ENCODE results near the gene TTLL4. TPM values are rescaled to one million over a fixed set of nuclear protein-coding genes. Genes with fewer than 3 reads are reported as not detected.
A peak's percentile ranks its signal among the peaks of the same experiment; 100 is the strongest.

Gene TTLL4
- 19.8 TPM for polyA plus RNA-seq (2013, experiment 1 of 2)
- polyA plus RNA-seq (2013, experiment 2 of 2), result 20.5 TPM

DNA sequence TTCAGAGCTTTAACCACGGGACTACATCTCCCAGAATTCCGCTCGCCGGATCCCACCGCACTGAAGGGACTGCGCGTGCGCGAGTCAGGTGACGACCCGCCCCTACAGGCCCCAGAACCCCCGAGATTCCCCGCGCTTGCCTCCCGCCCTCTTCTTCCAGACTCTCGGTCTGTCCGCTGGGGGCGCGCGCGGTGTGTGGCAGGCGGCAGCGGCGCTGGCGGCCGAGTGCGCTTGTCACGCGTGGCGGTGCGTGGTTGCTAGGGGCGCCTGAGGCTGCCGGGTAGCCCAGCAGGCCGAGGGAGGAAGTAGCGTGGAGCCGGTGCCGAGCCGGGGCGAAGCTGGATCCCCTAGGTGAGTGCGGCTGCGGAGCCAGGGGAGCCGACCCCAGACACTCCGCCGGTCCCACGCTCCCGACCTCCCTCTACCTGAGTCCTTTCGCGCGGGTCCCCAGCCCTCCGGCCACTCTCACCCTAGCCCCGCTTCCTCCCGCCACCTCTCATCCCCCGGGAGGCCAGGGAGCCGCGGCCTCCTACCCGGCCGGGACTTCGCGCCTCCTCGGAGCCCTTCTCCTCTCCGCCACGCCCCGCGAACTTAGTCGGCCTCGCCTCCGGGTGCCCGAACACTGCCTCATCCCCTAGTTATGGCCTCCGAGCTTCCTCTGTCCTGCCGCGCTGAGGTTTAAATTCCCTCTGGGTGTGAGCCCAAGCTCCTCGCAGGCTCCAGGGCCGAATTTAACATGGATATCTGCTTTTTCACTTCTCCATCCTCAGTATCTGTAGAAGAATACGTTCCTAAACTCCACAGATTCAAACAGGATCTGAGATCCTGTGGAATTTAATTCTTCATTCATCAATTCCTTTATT, at the start of gene TTLL4:
Gene TTLL4 (plus strand): TSS at position 149 of the 863 bp plus-strand sequence. CDS start 26,842 bp downstream, outside the sequence.
- peak within 1 kb of the TSS; percentile 94 for H4K8ac ChIP-seq (ENCODE audit: low read length)
- H2AFZ ChIP-seq (ENCODE audit: low read depth, low read length), result peak within 1 kb of the TSS; percentile 93
- under 1% methylated on average over 67 of the region's 74 CpGs for WGBS
- no peaks in the 10 kb centered on the region for H3K9me3 ChIP-seq (ENCODE audit: control insufficient read depth, low read length)
- H3K36me3 ChIP-seq (ENCODE audit: control insufficient read depth in 1 of 2, insufficient read depth in 2 of 2, low read depth in 1 of 2, low read length in 2 of 2), result peaks cover 0 to 2% of the 10 kb centered on the region in 2 experiments
- H3K27ac ChIP-seq (ENCODE audit: low read length, poor library complexity, severe bottlenecking), result peak within 1 kb of the TSS; percentile 85
- peak within 1 kb of the TSS; percentile 54 for H2AK5ac ChIP-seq (ENCODE audit: low read length, severe bottlenecking)
- peak within 1 kb of the TSS; percentile 69 for H2BK15ac ChIP-seq (ENCODE audit: low read depth, poor library complexity, severe bottlenecking)
- peaks cover 7% of the 10 kb centered on the region for H3K79me1 ChIP-seq (replicated peaks; ENCODE audit: low read length, poor library complexity, severe bottlenecking)
- H3K14ac ChIP-seq (ENCODE audit: low read length in 2 of 2), result peak within 1 kb of the TSS; percentile 91 to 97
- peaks cover 6% of the 10 kb centered on the region for H3K4me1 ChIP-seq (ENCODE audit: control insufficient read depth, insufficient read depth, low read depth, low read length)
- peak within 1 kb of the TSS; percentile 93 to 95 for H3K4me3 ChIP-seq (ENCODE audit: insufficient read depth in 1 of 2, low read depth in 1 of 2, low read length in 2 of 2)
- H3K4me2 ChIP-seq (ENCODE audit: low read length, poor library complexity, severe bottlenecking), result peak within 1 kb of the TSS; percentile 59
- H2BK120ac ChIP-seq (ENCODE audit: low read depth, low read length), result peak within 1 kb of the TSS; percentile 92
- H3K9ac ChIP-seq (ENCODE audit: low read length), result peak within 1 kb of the TSS; percentile 96
- H4K91ac ChIP-seq (ENCODE audit: low read length), result peak within 1 kb of the TSS; percentile 89
- peak within 1 kb of the TSS; percentile 90 to 99 for H3K18ac ChIP-seq (ENCODE audit: low read depth in 1 of 2, low read length in 2 of 2)
- no peaks in the 10 kb centered on the region for H3K27me3 ChIP-seq (ENCODE audit: control insufficient read depth in 1 of 2, insufficient read depth in 1 of 2, low read length in 2 of 2)
- H2BK12ac ChIP-seq (ENCODE audit: low read length in 2 of 2), result peak within 1 kb of the TSS; percentile 3 to 67
- H3K23ac ChIP-seq (ENCODE audit: low read length in 2 of 2), result peak within 1 kb of the TSS in 1 of 2 experiments; percentile 70
- peak within 1 kb of the TSS; percentile 83 for H2BK5ac ChIP-seq (ENCODE audit: low read depth, low read length, poor library complexity, severe bottlenecking)
- H3K4ac ChIP-seq (ENCODE audit: low read depth in 1 of 2, low read length in 2 of 2), result peak within 1 kb of the TSS; percentile 54
- DNase-seq, result peak; percentile 96

DNA sequence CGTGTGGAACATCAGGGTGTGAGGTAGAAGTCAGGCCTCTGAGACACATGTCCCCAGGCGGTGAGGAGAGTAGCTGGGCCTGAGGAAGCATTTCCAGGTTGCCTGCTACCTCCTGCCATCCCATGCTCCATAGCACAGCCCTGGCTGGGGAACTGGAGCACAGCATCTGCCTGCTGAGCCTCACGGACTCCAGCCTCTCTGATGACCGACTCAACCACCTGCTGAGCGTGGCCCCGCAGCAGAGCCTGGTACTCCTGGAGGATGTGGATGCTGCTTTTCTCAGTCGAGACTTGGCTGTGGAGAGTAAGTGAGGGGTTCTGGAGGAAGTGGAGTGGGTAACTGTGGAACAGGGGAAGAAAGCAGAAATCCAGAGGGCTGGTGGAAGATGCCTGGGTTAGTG, 48.3 kb upstream of the TTLL4 start:
- no peak overlapping the region for H3K27ac ChIP-seq (ENCODE audit: low read length, poor library complexity, severe bottlenecking)
- H3K23ac ChIP-seq (ENCODE audit: low read length in 2 of 2), result no peak overlapping the region
- no peak overlapping the region for H2AK5ac ChIP-seq (ENCODE audit: low read length, severe bottlenecking)
- H3K18ac ChIP-seq (ENCODE audit: low read depth in 1 of 2, low read length in 2 of 2), result no peak overlapping the region
- no peak for DNase-seq
- no peaks in the 10 kb centered on the region for H3K27me3 ChIP-seq (ENCODE audit: control insufficient read depth in 1 of 2, insufficient read depth in 1 of 2, low read length in 2 of 2)
- H3K4me3 ChIP-seq (ENCODE audit: insufficient read depth in 1 of 2, low read depth in 1 of 2, low read length in 2 of 2), result no peak overlapping the region
- H2BK5ac ChIP-seq (ENCODE audit: low read depth, low read length, poor library complexity, severe bottlenecking), result no peak overlapping the region
- H2BK12ac ChIP-seq (ENCODE audit: low read length in 2 of 2), result no peak overlapping the region
- no peak overlapping the region for H2BK120ac ChIP-seq (ENCODE audit: low read depth, low read length)
- no peak overlapping the region for H4K8ac ChIP-seq (ENCODE audit: low read length)
- H3K36me3 ChIP-seq (ENCODE audit: control insufficient read depth in 1 of 2, insufficient read depth in 2 of 2, low read depth in 1 of 2, low read length in 2 of 2), result peaks cover 54 to 66% of the 10 kb centered on the region in 2 experiments
- H3K79me1 ChIP-seq (replicated peaks; ENCODE audit: low read length, poor library complexity, severe bottlenecking), result peaks cover 31% of the 10 kb centered on the region
- no peak overlapping the region for H3K9ac ChIP-seq (ENCODE audit: low read length)
- H2BK15ac ChIP-seq (ENCODE audit: low read depth, poor library complexity, severe bottlenecking), result no peak overlapping the region
- H3K4me1 ChIP-seq (ENCODE audit: control insufficient read depth, insufficient read depth, low read depth, low read length), result no peaks in the 10 kb centered on the region
- no peak overlapping the region for H3K4me2 ChIP-seq (ENCODE audit: low read length, poor library complexity, severe bottlenecking)
- no peaks in the 10 kb centered on the region for H3K9me3 ChIP-seq (ENCODE audit: control insufficient read depth, low read length)
- no peak overlapping the region for H2AFZ ChIP-seq (ENCODE audit: low read depth, low read length)
- H3K14ac ChIP-seq (ENCODE audit: low read length in 2 of 2), result no peak overlapping the region
- 91% methylated on average over 7 of the region's 7 CpGs for WGBS
- no peak overlapping the region for H3K4ac ChIP-seq (ENCODE audit: low read depth in 1 of 2, low read length in 2 of 2)
- H4K91ac ChIP-seq (ENCODE audit: low read length), result no peak overlapping the region

DNA sequence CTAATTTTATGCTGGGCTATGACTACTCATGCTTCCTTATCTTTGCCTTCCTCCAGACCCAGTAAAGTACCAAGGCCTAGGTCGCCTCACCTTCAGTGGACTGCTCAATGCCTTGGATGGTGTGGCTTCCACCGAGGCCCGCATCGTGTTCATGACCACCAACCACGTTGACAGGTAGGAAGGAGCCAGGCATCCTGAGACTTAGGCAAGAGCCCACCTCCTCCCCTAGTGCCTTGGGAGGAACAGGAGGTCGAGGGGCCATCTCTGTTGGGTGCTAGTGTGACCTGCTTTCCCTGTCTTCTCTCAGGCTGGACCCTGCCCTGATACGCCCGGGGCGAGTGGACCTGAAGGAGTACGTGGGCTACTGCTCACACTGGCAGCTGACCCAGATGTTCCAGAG, 47.8 kb upstream of the TTLL4 start:
- no peak overlapping the region for H2BK120ac ChIP-seq (ENCODE audit: low read depth, low read length)
- no peak overlapping the region for H3K4me2 ChIP-seq (ENCODE audit: low read length, poor library complexity, severe bottlenecking)
- no peak overlapping the region for H3K18ac ChIP-seq (ENCODE audit: low read depth in 1 of 2, low read length in 2 of 2)
- H3K36me3 ChIP-seq (ENCODE audit: control insufficient read depth in 1 of 2, insufficient read depth in 2 of 2, low read depth in 1 of 2, low read length in 2 of 2), result peaks cover 54 to 67% of the 10 kb centered on the region in 2 experiments
- no peaks in the 10 kb centered on the region for H3K9me3 ChIP-seq (ENCODE audit: control insufficient read depth, low read length)
- no peak overlapping the region for H2BK12ac ChIP-seq (ENCODE audit: low read length in 2 of 2)
- H3K9ac ChIP-seq (ENCODE audit: low read length), result no peak overlapping the region
- H3K27me3 ChIP-seq (ENCODE audit: control insufficient read depth in 1 of 2, insufficient read depth in 1 of 2, low read length in 2 of 2), result no peaks in the 10 kb centered on the region
- WGBS, result 96% methylated on average over 10 of the region's 10 CpGs
- no peak overlapping the region for H3K23ac ChIP-seq (ENCODE audit: low read length in 2 of 2)
- no peak overlapping the region for H3K4ac ChIP-seq (ENCODE audit: low read depth in 1 of 2, low read length in 2 of 2)
- H3K14ac ChIP-seq (ENCODE audit: low read length in 2 of 2), result no peak overlapping the region
- no peak overlapping the region for H2AFZ ChIP-seq (ENCODE audit: low read depth, low read length)
- H4K8ac ChIP-seq (ENCODE audit: low read length), result no peak overlapping the region
- no peak overlapping the region for H3K4me3 ChIP-seq (ENCODE audit: insufficient read depth in 1 of 2, low read depth in 1 of 2, low read length in 2 of 2)
- H2AK5ac ChIP-seq (ENCODE audit: low read length, severe bottlenecking), result no peak overlapping the region
- no peak overlapping the region for H2BK15ac ChIP-seq (ENCODE audit: low read depth, poor library complexity, severe bottlenecking)
- H4K91ac ChIP-seq (ENCODE audit: low read length), result no peak overlapping the region
- no peaks in the 10 kb centered on the region for H3K4me1 ChIP-seq (ENCODE audit: control insufficient read depth, insufficient read depth, low read depth, low read length)
- no peak overlapping the region for H3K27ac ChIP-seq (ENCODE audit: low read length, poor library complexity, severe bottlenecking)
- no peak for DNase-seq
- H3K79me1 ChIP-seq (replicated peaks; ENCODE audit: low read length, poor library complexity, severe bottlenecking), result peaks cover 33% of the 10 kb centered on the region
- no peak overlapping the region for H2BK5ac ChIP-seq (ENCODE audit: low read depth, low read length, poor library complexity, severe bottlenecking)

GRCh38 chr2:218663901-218664300, 46.7 kb upstream of the TTLL4 start:
- Histone ChIP-seq H3K9me3 (ENCODE audit: control insufficient read depth, low read length) (no peaks in the 10 kb centered on the region), H2AK5ac (ENCODE audit: low read length, severe bottlenecking) (no peak overlapping the region), H3K4me2 (ENCODE audit: low read length, poor library complexity, severe bottlenecking) (no peak overlapping the region), H3K4ac (ENCODE audit: low read depth in 1 of 2, low read length in 2 of 2) (no peak overlapping the region), H3K27me3 (ENCODE audit: control insufficient read depth in 1 of 2, insufficient read depth in 1 of 2, low read length in 2 of 2) (no peaks in the 10 kb centered on the region), H3K18ac (ENCODE audit: low read depth in 1 of 2, low read length in 2 of 2) (no peak overlapping the region), H2BK12ac (ENCODE audit: low read length in 2 of 2) (no peak overlapping the region), H2AFZ (ENCODE audit: low read depth, low read length) (no peak overlapping the region), H3K4me3 (ENCODE audit: insufficient read depth in 1 of 2, low read depth in 1 of 2, low read length in 2 of 2) (no peak overlapping the region), H3K9ac (ENCODE audit: low read length) (no peak overlapping the region), H3K36me3 (ENCODE audit: control insufficient read depth in 1 of 2, insufficient read depth in 2 of 2, low read depth in 1 of 2, low read length in 2 of 2) (peaks cover 58 to 75% of the 10 kb centered on the region in 2 experiments), H3K4me1 (ENCODE audit: control insufficient read depth, insufficient read depth, low read depth, low read length) (no peaks in the 10 kb centered on the region), H2BK5ac (ENCODE audit: low read depth, low read length, poor library complexity, severe bottlenecking) (no peak overlapping the region), H2BK120ac (ENCODE audit: low read depth, low read length) (no peak overlapping the region), H3K14ac (ENCODE audit: low read length in 2 of 2) (no peak overlapping the region), H4K91ac (ENCODE audit: low read length) (no peak overlapping the region), H4K8ac (ENCODE audit: low read length) (no peak overlapping the region), H3K23ac (ENCODE audit: low read length in 2 of 2) (no peak overlapping the region), H3K27ac (ENCODE audit: low read length, poor library complexity, severe bottlenecking) (no peak overlapping the region), H3K79me1 (replicated peaks; ENCODE audit: low read length, poor library complexity, severe bottlenecking) (peaks cover 36% of the 10 kb centered on the region), H2BK15ac (ENCODE audit: low read depth, poor library complexity, severe bottlenecking) (no peak overlapping the region)
- no peak for DNase-seq
- 97% methylated on average over 15 of the region's 15 CpGs for WGBS
